Peyer's patch (tissue), 4 donors: ENCODE data around the gene SAMD5.

ENCODE experiments used
- POLR2A ChIP-seq, 2 donors: fragments of 450-650 bp; IDR thresholded peaks; one replicate each; pipeline ENCODE4 v1.5.1; 2017; ENCODE audit warnings: antibody characterized with exemption in 2 of 2, mild to moderate bottlenecking in 2 of 2, moderate library complexity in 2 of 2
- TF ChIP-seq, protein P1 (sequence below), 6 experiments: fragments of 450-650 bp in 4 of 6; fragments of 200-600 bp in 2 of 6; sonication (generic) in 1 of 6; IDR thresholded peaks; one replicate each; pipeline ENCODE4 v1.5.1; 2017 to 2019; ENCODE audit warnings: antibody characterized with exemption in 6 of 6, mild to moderate bottlenecking in 3 of 6, moderate library complexity in 1 of 6

DNA sequence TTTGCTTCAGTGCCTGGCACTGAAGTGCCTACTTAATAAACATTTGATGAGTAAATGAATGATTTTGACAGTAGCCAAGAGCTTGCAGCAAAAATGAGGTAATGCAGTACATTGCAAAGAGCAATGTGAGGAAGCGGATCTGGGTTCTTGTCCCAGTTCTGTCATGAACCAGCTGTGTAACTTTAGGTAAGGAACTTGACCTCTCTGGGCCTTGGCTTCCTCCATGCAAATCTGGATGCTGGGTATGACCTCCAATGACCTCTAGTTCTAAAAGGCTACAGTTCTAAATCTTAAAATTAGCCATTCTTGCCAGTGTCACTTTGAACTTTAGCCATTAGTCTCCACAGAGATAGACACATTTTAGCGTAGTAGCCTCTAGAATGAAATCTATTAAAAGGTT lies 3.6 kb upstream of the SAMD5 start:
- TF ChIP-seq, protein P1, sequence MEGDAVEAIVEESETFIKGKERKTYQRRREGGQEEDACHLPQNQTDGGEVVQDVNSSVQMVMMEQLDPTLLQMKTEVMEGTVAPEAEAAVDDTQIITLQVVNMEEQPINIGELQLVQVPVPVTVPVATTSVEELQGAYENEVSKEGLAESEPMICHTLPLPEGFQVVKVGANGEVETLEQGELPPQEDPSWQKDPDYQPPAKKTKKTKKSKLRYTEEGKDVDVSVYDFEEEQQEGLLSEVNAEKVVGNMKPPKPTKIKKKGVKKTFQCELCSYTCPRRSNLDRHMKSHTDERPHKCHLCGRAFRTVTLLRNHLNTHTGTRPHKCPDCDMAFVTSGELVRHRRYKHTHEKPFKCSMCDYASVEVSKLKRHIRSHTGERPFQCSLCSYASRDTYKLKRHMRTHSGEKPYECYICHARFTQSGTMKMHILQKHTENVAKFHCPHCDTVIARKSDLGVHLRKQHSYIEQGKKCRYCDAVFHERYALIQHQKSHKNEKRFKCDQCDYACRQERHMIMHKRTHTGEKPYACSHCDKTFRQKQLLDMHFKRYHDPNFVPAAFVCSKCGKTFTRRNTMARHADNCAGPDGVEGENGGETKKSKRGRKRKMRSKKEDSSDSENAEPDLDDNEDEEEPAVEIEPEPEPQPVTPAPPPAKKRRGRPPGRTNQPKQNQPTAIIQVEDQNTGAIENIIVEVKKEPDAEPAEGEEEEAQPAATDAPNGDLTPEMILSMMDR (IDR thresholded peaks at IDR 0.05): no peak
- TF ChIP-seq POLR2A (IDR thresholded peaks at IDR 0.05): no peak
